Nephron progenitor cell (in vitro differentiated cells): ENCODE measurements around the gene RALBP1.
A peak's percentile ranks its signal among the peaks of the same experiment; 100 is the strongest.
"Not testable (repeated sequence)": the region's sequence is repeated elsewhere in the genome, so short reads cannot be mapped to it uniquely, and the experiment has no call there.

Source experiments
- DNase-seq: peaks from one replicate; pipeline ENCODE4 v3.0.0; 2021
- H3K27ac Mint-ChIP-seq: 2 replicates; pipeline ENCODE4 v1.8.0; 2021; ENCODE audit warnings: mild to moderate bottlenecking, moderate library complexity, mixed read lengths
- H3K27me3 Mint-ChIP-seq: 2 replicates; pipeline ENCODE4 v1.8.0; 2021; ENCODE audit warnings: mild to moderate bottlenecking, low read depth, mixed read lengths; ENCODE audit not compliant: poor library complexity
- H3K36me3 Mint-ChIP-seq: 2 replicates; pipeline ENCODE4 v1.8.0; 2021; ENCODE audit warnings: low read depth, mixed read lengths
- H3K4me1 Mint-ChIP-seq: 2 replicates; pipeline ENCODE4 v1.8.0; 2021; ENCODE audit warnings: mixed read lengths
- H3K4me3 Mint-ChIP-seq: 2 replicates; pipeline ENCODE4 v1.8.0; 2021; ENCODE audit warnings: mild to moderate bottlenecking, moderate library complexity, mixed read lengths
- H3K9me3 Mint-ChIP-seq: 2 replicates; pipeline ENCODE4 v1.8.0; 2021; ENCODE audit warnings: mild to moderate bottlenecking, moderate library complexity, mixed read lengths
- TF ChIP-seq, protein P1 (sequence below): fragments of 200-600 bp; sonication (generic); IDR thresholded peaks from 2 replicates; pipeline ENCODE4 v1.5.0; 2021; ENCODE audit warnings: antibody characterized with exemption

RALBP1 gene

DNA sequence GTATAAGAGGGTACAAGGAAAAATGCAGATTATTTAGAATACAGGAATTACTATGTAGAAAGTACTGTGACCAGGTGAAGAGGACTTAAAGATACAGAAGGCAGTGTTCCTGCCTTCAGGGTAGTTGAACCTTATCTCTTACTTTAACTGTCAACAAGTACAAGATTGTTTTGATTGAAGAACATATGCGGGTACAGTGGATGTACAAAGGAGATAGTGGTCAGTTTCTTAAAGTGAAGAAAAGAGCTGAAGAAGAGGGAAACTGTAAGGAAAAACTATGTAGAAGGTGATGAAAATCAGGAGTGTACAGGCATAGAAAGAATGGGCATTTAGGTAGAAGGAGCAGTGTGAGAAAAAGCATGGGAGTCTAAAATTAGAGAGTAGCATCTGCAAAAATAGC lies 2.2 kb downstream of the RALBP1 start:
- no peak for DNase-seq
- TF ChIP-seq, protein P1, sequence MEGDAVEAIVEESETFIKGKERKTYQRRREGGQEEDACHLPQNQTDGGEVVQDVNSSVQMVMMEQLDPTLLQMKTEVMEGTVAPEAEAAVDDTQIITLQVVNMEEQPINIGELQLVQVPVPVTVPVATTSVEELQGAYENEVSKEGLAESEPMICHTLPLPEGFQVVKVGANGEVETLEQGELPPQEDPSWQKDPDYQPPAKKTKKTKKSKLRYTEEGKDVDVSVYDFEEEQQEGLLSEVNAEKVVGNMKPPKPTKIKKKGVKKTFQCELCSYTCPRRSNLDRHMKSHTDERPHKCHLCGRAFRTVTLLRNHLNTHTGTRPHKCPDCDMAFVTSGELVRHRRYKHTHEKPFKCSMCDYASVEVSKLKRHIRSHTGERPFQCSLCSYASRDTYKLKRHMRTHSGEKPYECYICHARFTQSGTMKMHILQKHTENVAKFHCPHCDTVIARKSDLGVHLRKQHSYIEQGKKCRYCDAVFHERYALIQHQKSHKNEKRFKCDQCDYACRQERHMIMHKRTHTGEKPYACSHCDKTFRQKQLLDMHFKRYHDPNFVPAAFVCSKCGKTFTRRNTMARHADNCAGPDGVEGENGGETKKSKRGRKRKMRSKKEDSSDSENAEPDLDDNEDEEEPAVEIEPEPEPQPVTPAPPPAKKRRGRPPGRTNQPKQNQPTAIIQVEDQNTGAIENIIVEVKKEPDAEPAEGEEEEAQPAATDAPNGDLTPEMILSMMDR: no peak
- Mint-ChIP-seq H3K9me3 (peaks cover 4% of the 10 kb centered on the region), H3K4me3 (peak overlapping the region; percentile 89), H3K4me1 (peaks cover 27% of the 10 kb centered on the region), H3K27ac (no peak overlapping the region), H3K27me3 (peaks cover 3% of the 10 kb centered on the region), H3K36me3 (peaks cover 43% of the 10 kb centered on the region)

DNA sequence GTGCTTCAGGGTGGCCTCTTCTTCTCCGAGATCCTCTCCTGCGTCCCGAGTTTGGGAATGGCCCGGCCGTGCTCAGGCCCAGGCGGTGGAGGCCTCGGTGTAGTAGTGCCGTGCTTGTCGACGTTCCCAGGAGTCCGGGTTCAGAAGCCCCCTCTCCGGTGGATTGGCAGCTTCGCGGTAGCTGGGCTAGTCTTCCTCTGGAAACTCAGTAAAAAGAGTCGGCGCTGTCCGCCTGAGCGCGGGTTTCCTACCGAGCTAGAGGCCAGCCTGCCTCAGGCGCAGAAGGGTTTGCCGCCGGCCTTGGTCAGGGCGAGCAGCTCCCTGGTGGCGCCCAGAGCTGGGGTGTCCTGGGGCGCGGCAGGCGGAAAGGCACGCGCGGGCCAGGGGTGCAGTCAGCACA lies 3.2 kb downstream of the RALBP1 start:
- peaks cover 3% of the 10 kb centered on the region for H3K27me3 Mint-ChIP-seq
- TF ChIP-seq, protein P1: no peak
- H3K4me3 Mint-ChIP-seq: no peak overlapping the region
- peaks cover 53% of the 10 kb centered on the region for H3K36me3 Mint-ChIP-seq
- H3K9me3 Mint-ChIP-seq: peaks cover 14% of the 10 kb centered on the region
- peaks cover 27% of the 10 kb centered on the region for H3K4me1 Mint-ChIP-seq
- DNase-seq: no peak
- no peak overlapping the region for H3K27ac Mint-ChIP-seq

DNA sequence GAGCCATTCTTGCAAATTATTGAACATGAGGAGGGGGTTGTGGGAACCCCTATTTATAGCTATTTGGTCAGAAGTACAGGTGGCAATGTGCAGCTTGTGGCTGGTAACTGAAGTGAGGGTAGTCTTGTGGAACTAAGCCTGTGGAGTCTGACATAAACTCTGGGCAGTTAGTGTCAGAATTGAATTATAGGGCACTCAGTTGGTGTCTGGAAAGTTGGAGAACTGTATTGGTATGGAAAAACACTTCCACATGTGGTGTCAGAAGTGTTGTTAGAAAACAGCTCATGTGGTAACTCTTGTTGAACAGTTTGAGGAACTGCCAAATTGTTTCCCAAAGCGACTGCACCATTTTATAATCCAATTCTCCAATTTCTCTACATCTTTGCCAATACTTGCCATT lies 7.5 kb downstream of the RALBP1 start:
- H3K9me3 Mint-ChIP-seq: peaks cover 48% of the 10 kb centered on the region
- peaks cover 83% of the 10 kb centered on the region for H3K36me3 Mint-ChIP-seq
- no peak overlapping the region for H3K4me3 Mint-ChIP-seq
- H3K27me3 Mint-ChIP-seq: no peaks in the 10 kb centered on the region
- no peaks in the 10 kb centered on the region for H3K4me1 Mint-ChIP-seq
- no peak for DNase-seq
- H3K27ac Mint-ChIP-seq: peak overlapping the region; percentile 58
- TF ChIP-seq, protein P1: no peak

DNA sequence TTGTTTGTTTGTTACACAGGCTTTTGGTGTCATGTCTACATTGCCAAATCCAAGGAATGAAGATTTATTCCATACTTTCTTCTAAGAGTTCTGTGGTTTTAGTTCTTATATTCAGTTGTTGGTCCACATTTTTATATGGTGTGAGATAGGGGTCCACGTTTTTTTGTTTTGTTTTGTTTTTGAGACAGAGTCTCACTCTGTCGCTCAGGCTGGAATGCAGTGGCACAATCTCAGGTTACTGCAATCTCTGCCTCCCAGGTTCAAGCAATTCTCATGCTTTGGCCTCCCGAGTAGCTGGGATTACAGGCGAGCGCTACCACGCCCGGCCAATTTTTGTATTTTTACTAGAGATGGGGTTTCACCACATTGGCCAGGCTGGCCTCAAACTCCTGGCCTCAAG lies 8.2 kb downstream of the RALBP1 start:
- TF ChIP-seq, protein P1: no peak
- DNase-seq: no peak
- Mint-ChIP-seq H3K9me3 (peaks cover 55% of the 10 kb centered on the region), H3K36me3 (peaks cover 84% of the 10 kb centered on the region), H3K4me1 (no peaks in the 10 kb centered on the region), H3K4me3 (no peak overlapping the region), H3K27ac (no peak overlapping the region), H3K27me3 (no peaks in the 10 kb centered on the region)

DNA sequence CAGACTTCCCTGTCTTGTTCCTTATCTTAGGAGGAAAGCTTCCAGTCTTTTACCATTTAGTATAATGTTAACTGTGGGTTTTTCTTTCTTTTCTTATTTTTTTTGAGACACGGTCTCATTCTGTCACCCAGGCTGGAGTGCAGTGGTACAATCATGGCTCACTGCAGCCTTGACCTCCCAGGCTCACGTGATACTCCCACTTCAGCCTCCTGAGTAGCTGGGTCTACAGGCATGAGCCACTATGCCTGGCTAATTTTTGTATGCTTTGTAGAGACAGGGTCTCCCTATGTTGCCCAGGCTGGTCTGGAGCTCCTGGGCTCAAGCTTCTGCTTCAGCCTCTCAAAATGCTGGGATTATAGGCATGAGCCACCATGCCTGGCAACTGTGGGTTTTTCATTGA lies 9.5 kb downstream of the RALBP1 start:
- Mint-ChIP-seq H3K9me3 (peaks cover 65% of the 10 kb centered on the region), H3K36me3 (peaks cover 89% of the 10 kb centered on the region)
- H3K27me3 Mint-ChIP-seq, H3K4me1 Mint-ChIP-seq, DNase-seq, H3K27ac Mint-ChIP-seq, H3K4me3 Mint-ChIP-seq: not testable (repeated sequence)

DNA sequence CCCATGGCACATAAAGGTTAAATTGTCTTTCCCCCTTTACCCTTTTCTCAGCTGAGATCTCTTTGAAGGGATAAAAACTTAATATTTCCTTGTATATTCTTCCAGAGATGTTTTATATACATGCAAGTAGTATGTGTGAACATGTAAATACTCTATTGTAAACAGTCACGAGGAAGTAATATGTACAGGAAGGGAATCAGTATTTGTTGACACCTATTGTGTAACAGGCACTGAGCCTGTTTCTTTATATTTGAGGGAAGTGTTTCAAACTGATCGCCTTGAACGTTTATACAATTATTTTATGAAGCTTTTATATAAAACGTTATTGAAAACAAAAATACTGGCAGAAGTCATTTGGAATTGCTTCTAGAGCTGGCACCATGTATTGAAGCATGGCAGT lies 13.2 kb downstream of the RALBP1 start:
- Mint-ChIP-seq H3K36me3 (peaks cover 84% of the 10 kb centered on the region), H3K27ac (no peak overlapping the region), H3K27me3 (no peaks in the 10 kb centered on the region), H3K9me3 (peaks cover 78% of the 10 kb centered on the region), H3K4me3 (no peak overlapping the region), H3K4me1 (no peaks in the 10 kb centered on the region)
- TF ChIP-seq, protein P1: no peak
- no peak for DNase-seq
